GM18867 (cell line): ENCODE results near the gene OGFR.

Experiments used
- ATAC-seq: cut with Tn5 transposase; IDR thresholded peaks from one replicate; pipeline ENCODE4 v1.9.1; 2021; ENCODE audit warnings: mild to moderate bottlenecking, moderate library complexity; ENCODE audit not compliant: unreplicated experiment

OGFR gene

GRCh38 chr20:62782149-62782892, 22.3 kb upstream of the OGFR start:
- ATAC-seq, result no peak

- no peak for ATAC-seq
These were observed 21.7 kb upstream of the OGFR start for GRCh38 chr20:62782893-62783278.

GRCh38 chr20:62784497-62784896, 20.1 kb upstream of the OGFR start:
- no peak for ATAC-seq

- ATAC-seq, result no peak
These were observed 19.2 kb upstream of the OGFR start for GRCh38 chr20:62785393-62785792.

GRCh38 chr20:62786157-62786556, 18.5 kb upstream of the OGFR start:
- no peak for ATAC-seq

- ATAC-seq, result no peak
These were observed 17.3 kb upstream of the OGFR start for GRCh38 chr20:62787321-62787720.

- ATAC-seq, result no peak
These were observed 16.8 kb upstream of the OGFR start for GRCh38 chr20:62787866-62788265.

- ATAC-seq, result no peak
These were observed 16.0 kb upstream of the OGFR start for GRCh38 chr20:62788607-62789006.

- no peak for ATAC-seq
These were observed 14.6 kb upstream of the OGFR start for GRCh38 chr20:62790075-62790474.

- ATAC-seq, result no peak
These were observed 13.1 kb upstream of the OGFR start for GRCh38 chr20:62791301-62792181.

- ATAC-seq, result no peak
These were observed 12.3 kb upstream of the OGFR start for GRCh38 chr20:62792182-62792939.

- ATAC-seq, result no peak
These were observed 11.5 kb upstream of the OGFR start for GRCh38 chr20:62792940-62793756.

GRCh38 chr20:62793757-62794006, 11.0 kb upstream of the OGFR start:
- ATAC-seq, result no peak

GRCh38 chr20:62794007-62794724, 10.5 kb upstream of the OGFR start:
- ATAC-seq, result peak; percentile 66

GRCh38 chr20:62795023-62795761, 9.4 kb upstream of the OGFR start:
- ATAC-seq, result no peak

GRCh38 chr20:62796699-62797491, 7.7 kb upstream of the OGFR start:
- ATAC-seq, result no peak

- ATAC-seq, result no peak
These were observed 6.7 kb upstream of the OGFR start for GRCh38 chr20:62797671-62798532.

- ATAC-seq, result no peak
These were observed 5.6 kb upstream of the OGFR start for GRCh38 chr20:62799036-62799435.
